ENCODE measurements around the gene HAPLN3.

The HAPLN3 gene

GRCh38 chr15:88908697-88909621 lies 13.6 kb upstream of the HAPLN3 start:
- no peak overlapping the region for H3K4me3 ChIP-seq (ENCODE audit: low read length)
- TF ChIP-seq CTCF (conservative IDR thresholded peaks at IDR 0.05; ENCODE audit: low read depth, low read length) = no peak
- DNase-seq (ENCODE audit: low read depth) = no peak

GRCh38 chr15:88908123-88908522 lies 12.8 kb upstream of the HAPLN3 start:
- no peak for TF ChIP-seq CTCF (conservative IDR thresholded peaks at IDR 0.05; ENCODE audit: low read depth, low read length)
- DNase-seq (ENCODE audit: low read depth) = no peak

GRCh38 chr15:88907111-88907510 lies 11.8 kb upstream of the HAPLN3 start:
- no peak overlapping the region for H3K4me3 ChIP-seq (ENCODE audit: low read length)
- DNase-seq (ENCODE audit: low read depth) = no peak
- TF ChIP-seq CTCF (conservative IDR thresholded peaks at IDR 0.05; ENCODE audit: low read depth, low read length) = no peak

More at GRCh38 chr15:88908123-88908522, 12.8 kb upstream of the HAPLN3 start:
- H3K4me3 ChIP-seq (ENCODE audit: low read length) = no peak overlapping the region

GRCh38 chr15:88906551-88906950 lies 11.2 kb upstream of the HAPLN3 start:
- no peak overlapping the region for H3K4me3 ChIP-seq (ENCODE audit: low read length)
- DNase-seq (ENCODE audit: low read depth) = no peak
- TF ChIP-seq CTCF (conservative IDR thresholded peaks at IDR 0.05; ENCODE audit: low read depth, low read length) = no peak

- DNase-seq (ENCODE audit: low read depth) = no peak
- no peak overlapping the region for H3K4me3 ChIP-seq (ENCODE audit: low read length)
- TF ChIP-seq CTCF (conservative IDR thresholded peaks at IDR 0.05; ENCODE audit: low read depth, low read length) = no peak
These were observed 10.8 kb upstream of the HAPLN3 start for GRCh38 chr15:88906130-88906529.

GRCh38 chr15:88905576-88905975 lies 10.2 kb upstream of the HAPLN3 start:
- no peak for DNase-seq (ENCODE audit: low read depth)
- TF ChIP-seq CTCF (conservative IDR thresholded peaks at IDR 0.05; ENCODE audit: low read depth, low read length) = no peak
- no peak overlapping the region for H3K4me3 ChIP-seq (ENCODE audit: low read length)

All from retinal pigment epithelial cell (primary cell).